GM18517 (cell line): ENCODE data around the gene C1QTNF9B.
"Not testable (repeated sequence)": the region's sequence is repeated elsewhere in the genome, so short reads cannot be mapped to it uniquely, and the experiment has no call there.

ENCODE experiments used
- ATAC-seq: cut with Tn5 transposase; IDR thresholded peaks from one replicate; pipeline ENCODE4 v1.9.1; 2021; ENCODE audit warnings: mild to moderate bottlenecking, moderate library complexity; ENCODE audit not compliant: unreplicated experiment

C1QTNF9B gene

GRCh38 chr13:23897452-23897919, at the start of gene C1QTNF9B:
TSS of gene C1QTNF9B (minus strand) at chr13:23897502.
- ATAC-seq: not testable (repeated sequence)

- no peak for ATAC-seq
Measured at GRCh38 chr13:23946900-23947299, 49.6 kb upstream of the C1QTNF9B start.

GRCh38 chr13:23946067-23946466, 48.8 kb upstream of the C1QTNF9B start:
- ATAC-seq: no peak

- no peak for ATAC-seq
Measured at GRCh38 chr13:23945612-23946011, 48.3 kb upstream of the C1QTNF9B start.

GRCh38 chr13:23941211-23941610, 43.9 kb upstream of the C1QTNF9B start:
- ATAC-seq: no peak

- ATAC-seq: not testable (repeated sequence)
Measured at GRCh38 chr13:23939666-23940065, 42.4 kb upstream of the C1QTNF9B start.

GRCh38 chr13:23934520-23934919, 37.2 kb upstream of the C1QTNF9B start:
- no peak for ATAC-seq

- ATAC-seq: no peak
Measured at GRCh38 chr13:23928985-23929384, 31.7 kb upstream of the C1QTNF9B start.

GRCh38 chr13:23923031-23923430, 25.7 kb upstream of the C1QTNF9B start:
- no peak for ATAC-seq

- no peak for ATAC-seq
Measured at GRCh38 chr13:23922005-23922932, 25.0 kb upstream of the C1QTNF9B start.

GRCh38 chr13:23921451-23921888, 24.2 kb upstream of the C1QTNF9B start:
- ATAC-seq: no peak

- ATAC-seq: no peak
Measured at GRCh38 chr13:23919006-23919405, 21.7 kb upstream of the C1QTNF9B start.

GRCh38 chr13:23918208-23918607, 20.9 kb upstream of the C1QTNF9B start:
- ATAC-seq: no peak

GRCh38 chr13:23915308-23915707, 18.0 kb upstream of the C1QTNF9B start:
- no peak for ATAC-seq

GRCh38 chr13:23912469-23912868, 15.2 kb upstream of the C1QTNF9B start:
- no peak for ATAC-seq

- ATAC-seq: no peak
Measured at GRCh38 chr13:23909606-23910005, 12.3 kb upstream of the C1QTNF9B start.

- ATAC-seq: no peak
Measured at GRCh38 chr13:23905766-23906165, 8.5 kb upstream of the C1QTNF9B start.

GRCh38 chr13:23903906-23904280, 6.6 kb upstream of the C1QTNF9B start:
- no peak for ATAC-seq

- ATAC-seq: no peak
Measured at GRCh38 chr13:23902975-23903905, 5.9 kb upstream of the C1QTNF9B start.

GRCh38 chr13:23901365-23901764, 4.1 kb upstream of the C1QTNF9B start:
- no peak for ATAC-seq

- no peak for ATAC-seq
Measured at GRCh38 chr13:23899555-23899954, 2.3 kb upstream of the C1QTNF9B start.
